Loucy (cell line): Measurements from ENCODE around the gene ZP3.
"Not testable (repeated sequence)": the region's sequence is repeated elsewhere in the genome, so short reads cannot be mapped to it uniquely, and the experiment has no call there.

Experiments
- CTCF ChIP-seq: fragments of 200-600 bp; sonication (generic); conservative IDR thresholded peaks from 2 replicates; pipeline ENCODE4 v1.5.1; 2014; ENCODE audit warnings: mild to moderate bottlenecking, antibody characterized with exemption, low read length
- EZH2phosphoT487 ChIP-seq: fragments of 200-600 bp; IDR thresholded peaks from 2 replicates; pipeline ENCODE4 v1.6.1; 2018; ENCODE audit warnings: antibody characterized with exemption, mild to moderate bottlenecking, moderate library complexity, borderline replicate concordance

DNA sequence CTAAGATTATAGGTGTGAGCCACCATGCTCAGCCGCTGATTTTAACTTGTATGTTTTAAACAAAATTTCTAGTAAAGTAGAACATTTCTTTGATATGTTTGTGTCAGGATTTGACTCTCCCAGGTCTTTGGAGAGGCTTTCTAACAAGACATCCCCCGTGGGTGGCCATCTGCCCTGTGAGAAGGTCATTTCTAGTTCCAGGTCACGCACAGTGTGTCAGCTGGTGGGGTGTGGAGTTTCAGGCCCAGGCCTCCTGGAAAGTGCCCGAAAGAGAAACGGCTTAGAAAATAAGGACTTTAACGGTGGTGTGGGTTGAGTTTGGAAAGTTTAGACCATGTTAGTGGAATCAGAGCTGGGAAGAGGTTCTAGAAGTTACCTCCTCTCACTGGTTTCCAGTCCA is 48.3 kb downstream of the ZP3 start:
- not testable (repeated sequence) for TF ChIP-seq CTCF, EZH2phosphoT487
